ENCODE results near the gene GRB10.

DNA sequence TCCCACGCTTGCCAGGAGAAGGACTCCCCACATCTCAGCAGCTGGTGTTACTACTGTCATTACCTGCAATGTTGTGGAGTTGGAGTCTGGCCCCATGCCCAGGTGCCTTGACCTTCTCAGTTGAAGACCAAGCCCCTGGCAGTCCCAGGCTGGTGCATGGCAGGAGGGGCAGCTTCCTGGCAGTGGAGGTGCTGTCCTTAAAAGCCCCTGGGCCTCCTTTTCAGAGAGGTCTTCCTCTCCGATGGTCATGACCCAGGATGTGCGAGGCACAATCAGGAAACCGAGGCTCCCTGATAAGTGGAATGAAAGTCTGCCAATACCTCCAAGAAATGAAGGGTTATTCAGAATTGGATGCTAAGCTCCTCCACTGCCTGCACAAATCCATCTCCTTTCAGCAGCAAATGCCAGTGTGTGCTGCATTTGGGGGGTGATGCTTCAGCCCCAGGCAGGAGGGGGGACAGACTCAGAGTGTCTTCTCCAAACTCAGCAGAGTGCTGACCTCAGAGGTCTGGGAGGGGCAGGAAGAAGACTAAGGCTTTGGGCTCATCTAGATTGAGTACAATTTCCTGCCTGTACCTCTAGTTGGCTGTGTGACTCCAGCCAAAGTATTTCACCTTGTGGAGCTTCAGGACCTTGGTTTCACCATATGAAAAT, 120.5 kb downstream of the GRB10 start:
- TF ChIP-seq POLR2A (IDR thresholded peaks at IDR 0.05) = no peak
- TF ChIP-seq CTCF (IDR thresholded peaks at IDR 0.05) = no peak

Measured in Peyer's patch (tissue), 4 donors.